CD14-positive monocyte (primary cell): ENCODE measurements around the gene MTTP. TPM values are rescaled to one million over a fixed set of nuclear protein-coding genes. Genes with fewer than 3 reads are reported as not detected.

Source experiments
- DNase-seq, 3 donors: peaks; one replicate each; pipeline ENCODE4 v3.0.0-alpha.2; 2011 to 2022
- H2AFZ ChIP-seq: 2 replicates; pipeline ENCODE4 v1.6.0; 2012; ENCODE audit warnings: mild to moderate bottlenecking, low read depth, low read length, inconsistent platforms; ENCODE audit not compliant: insufficient read depth, poor library complexity, severe bottlenecking
- H3K27ac ChIP-seq, 2 donors: 1 replicate in 1 of 2; 2 replicates in 1 of 2; pipeline ENCODE4 v1.5.1; 2012 to 2013; ENCODE audit warnings: low read length in 2 of 2, control low read depth in 1 of 2, inconsistent platforms in 1 of 2, low read depth in 1 of 2, mild to moderate bottlenecking in 1 of 2
- H3K27me3 ChIP-seq, 2 donors: one replicate each; pipeline versions ENCODE4 v1.6.0 to v1.6.1; 2011 to 2013; ENCODE audit warnings: low read length in 2 of 2; ENCODE audit not compliant: control insufficient read depth in 2 of 2, insufficient read depth in 2 of 2
- H3K36me3 ChIP-seq, 2 donors: replicated peaks in 1 of 2; 1 replicate in 1 of 2; 2 replicates in 1 of 2; pipeline versions ENCODE4 v1.5.1 to v1.6.1; 2012 to 2013; ENCODE audit warnings: low read length in 2 of 2, control low read depth in 1 of 2, inconsistent platforms in 1 of 2, mild to moderate bottlenecking in 1 of 2; ENCODE audit not compliant: insufficient read depth in 2 of 2, control insufficient read depth in 1 of 2
- H3K4me1 ChIP-seq, 2 donors: 1 replicate in 1 of 2; 2 replicates in 1 of 2; pipeline versions ENCODE4 v1.5.1 to v1.6.1; 2012 to 2013; ENCODE audit warnings: low read length in 2 of 2, control low read depth in 1 of 2, inconsistent platforms in 1 of 2, mild to moderate bottlenecking in 1 of 2, moderate library complexity in 1 of 2; ENCODE audit not compliant: insufficient read depth in 2 of 2, control insufficient read depth in 1 of 2
- H3K4me2 ChIP-seq: replicated peaks from 2 replicates; pipeline ENCODE3; 2012; ENCODE audit warnings: low read length, moderate library complexity, mild to moderate bottlenecking; ENCODE audit not compliant: poor library complexity, severe bottlenecking; ENCODE audit errors: extremely low read depth
- H3K4me3 ChIP-seq, 3 experiments: fragments of 200-600 bp in 1 of 3; sonication (generic) in 1 of 3; replicated peaks in 1 of 3; 1 replicate in 2 of 3; 2 replicates in 1 of 3; pipeline ENCODE4 v1.5.1; 2011 to 2013; ENCODE audit warnings: low read length in 3 of 3, mild to moderate bottlenecking in 3 of 3, control low read depth in 2 of 3, low read depth in 2 of 3, inconsistent platforms in 1 of 3, moderate library complexity in 1 of 3
- H3K79me2 ChIP-seq: 2 replicates; pipeline ENCODE4 v1.6.0; 2012; ENCODE audit warnings: mild to moderate bottlenecking, control low read depth, inconsistent platforms, low read length, moderate library complexity; ENCODE audit not compliant: insufficient read depth
- H3K9ac ChIP-seq: 2 replicates; pipeline ENCODE4 v1.6.0; 2017; ENCODE audit warnings: low read length, mild to moderate bottlenecking; ENCODE audit not compliant: insufficient read depth, poor library complexity, severe bottlenecking
- H3K9me3 ChIP-seq, 2 donors: replicated peaks in 1 of 2; 1 replicate in 1 of 2; 2 replicates in 1 of 2; pipeline versions ENCODE4 v1.5.1 to v1.6.1; 2012 to 2013; ENCODE audit warnings: low read length in 2 of 2, control low read depth in 1 of 2; ENCODE audit not compliant: control insufficient read depth in 1 of 2, insufficient read depth in 1 of 2
- H4K20me1 ChIP-seq: 2 replicates; pipeline ENCODE4 v1.6.0; 2012; ENCODE audit warnings: mild to moderate bottlenecking, low read length, control low read depth, moderate library complexity; ENCODE audit not compliant: insufficient read depth
- H3K27ac Mint-ChIP-seq, 7 donors: one replicate each; pipeline ENCODE4 v1.8.0; 2020; ENCODE audit warnings: mild to moderate bottlenecking in 7 of 7, mixed read lengths in 7 of 7, moderate library complexity in 6 of 7, inconsistent platforms in 2 of 7
- H3K27me3 Mint-ChIP-seq, 3 donors: one replicate each; pipeline ENCODE4 v1.8.0; 2021 to 2022; ENCODE audit warnings: low read depth in 3 of 3, mild to moderate bottlenecking in 3 of 3, mixed read lengths in 3 of 3, moderate library complexity in 3 of 3, inconsistent platforms in 1 of 3
- H3K36me3 Mint-ChIP-seq, 2 donors: one replicate each; pipeline ENCODE4 v1.8.0; 2020; ENCODE audit warnings: mixed read lengths in 2 of 2, inconsistent platforms in 1 of 2, mild to moderate bottlenecking in 1 of 2
- H3K4me1 Mint-ChIP-seq: one replicate; pipeline ENCODE4 v1.8.0; 2020; ENCODE audit warnings: mild to moderate bottlenecking, mixed read lengths
- H3K4me3 Mint-ChIP-seq, 2 donors: one replicate each; pipeline ENCODE4 v1.8.0; 2020; ENCODE audit warnings: mild to moderate bottlenecking in 2 of 2, mixed read lengths in 2 of 2, moderate library complexity in 1 of 2
- H3K9me3 Mint-ChIP-seq, 7 donors: one replicate each; pipeline ENCODE4 v1.8.0; 2020 to 2022; ENCODE audit warnings: mixed read lengths in 7 of 7, mild to moderate bottlenecking in 6 of 7, moderate library complexity in 6 of 7, inconsistent platforms in 2 of 7
- CTCF ChIP-seq: fragments of 200-600 bp; IDR thresholded peaks from one replicate; pipeline ENCODE4 v1.8.0; 2022; ENCODE audit warnings: antibody characterized with exemption, mild to moderate bottlenecking
- WGBS: methylation state at CpG from one replicate; pipeline ENCODE4 v1.1.5; 2013; ENCODE audit warnings: missing lambda C conversion rate; ENCODE audit not compliant: insufficient coverage; 5-methylcytosine and 5-hydroxymethylcytosine counted together
- intact Hi-C, 2 donors: fragments of 100-400 bp; cut with micrococcal nuclease; formaldehyde crosslinking; loops; one replicate each; pipeline versions ENCODE4 v1.15.0 to v1.15.1; 2023
- polyA plus RNA-seq, 3 donors: library from polyadenylated mRNA; depleted of rRNA in 1 of 3; unstranded in 2 of 3; stranded (reverse) in 1 of 3; fragments of 300-500 nt in 2 of 3; fragments of >200 nt in 1 of 3; fragmentation: Illumina TruSeq in 2 of 3; gene quantifications; 1 replicate in 2 of 3; 2 replicates in 1 of 3; pipeline ENCODE4 v1.2.3, GENCODE V29; 2012 to 2021

Gene MTTP
- polyA plus RNA-seq, 3 donors: not detected

DNA sequence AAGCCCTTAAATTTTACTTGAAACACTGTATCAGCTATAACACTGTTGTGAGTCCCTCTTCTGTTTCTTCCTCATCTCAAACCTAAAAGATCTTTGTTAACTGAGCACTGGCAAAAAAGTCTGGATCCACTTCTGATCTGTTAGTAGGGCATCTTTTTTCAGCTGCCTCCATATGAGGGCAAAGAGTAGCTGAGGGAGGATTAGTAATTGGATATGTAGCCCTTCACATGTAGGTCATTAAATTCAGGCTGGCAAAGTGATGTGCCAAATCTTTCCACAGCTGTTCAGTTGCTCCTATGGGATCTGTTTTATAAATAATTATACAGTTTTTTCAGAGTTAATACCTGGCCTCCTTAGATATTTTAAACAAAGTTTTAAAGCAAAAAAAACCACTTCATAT lies 9.7 kb upstream of the MTTP start:
- no peak for TF ChIP-seq CTCF
- H3K27me3 ChIP-seq: peaks cover 10 to 25% of the 10 kb centered on the region in 2 donors
- H3K4me1 ChIP-seq: peaks cover 8 to 9% of the 10 kb centered on the region in 2 donors
- H3K36me3 Mint-ChIP-seq: no peaks in the 10 kb centered on the region
- no peak overlapping the region for H3K4me3 ChIP-seq
- peak overlapping the region; percentile 93 for H2AFZ ChIP-seq
- peaks cover 6 to 12% (median 10%) of the 10 kb centered on the region in 3 donors for H3K27me3 Mint-ChIP-seq
- H3K9ac ChIP-seq: no peak overlapping the region
- no peak overlapping the region for H3K27ac ChIP-seq
- H3K9me3 ChIP-seq: no peaks in the 10 kb centered on the region
- intact Hi-C loops: loop anchor here (5.0 kb wide), 6 partner anchors 242 to 1418 kb away; partner anchors contain the start of genes LAMTOR3 (in 2 of the 2), DAPP1 (in 1 of the 2), DNAJB14 (in 1 of the 2) and H2AZ1 (in 1 of the 2)
- H3K4me2 ChIP-seq: no peak overlapping the region
- H3K27ac Mint-ChIP-seq: no peak overlapping the region
- peaks cover 0 to 3% (median 0%) of the 10 kb centered on the region in 7 donors for H3K9me3 Mint-ChIP-seq
- no peaks in the 10 kb centered on the region for H3K79me2 ChIP-seq
- H3K36me3 ChIP-seq: no peaks in the 10 kb centered on the region
- peaks cover 6% of the 10 kb centered on the region for H3K4me1 Mint-ChIP-seq
- H3K4me3 Mint-ChIP-seq: no peak overlapping the region
- no peaks in the 10 kb centered on the region for H4K20me1 ChIP-seq
- DNase-seq: no peak

- peaks cover 14 to 23% (median 18%) of the 10 kb centered on the region in 3 donors for H3K27me3 Mint-ChIP-seq
- Histone ChIP-seq H3K27ac (no peak overlapping the region), H3K4me1 (peaks cover 0 to 4% of the 10 kb centered on the region in 2 donors), H3K9ac (no peak overlapping the region), H4K20me1 (no peaks in the 10 kb centered on the region), H3K36me3 (no peaks in the 10 kb centered on the region), H2AFZ (no peak overlapping the region), H3K4me3 (no peak overlapping the region), H3K27me3 (peaks cover 16 to 37% of the 10 kb centered on the region in 2 donors), H3K4me2 (no peak overlapping the region), H3K79me2 (no peaks in the 10 kb centered on the region), H3K9me3 (no peaks in the 10 kb centered on the region)
- no peak overlapping the region for H3K4me3 Mint-ChIP-seq
- no peaks in the 10 kb centered on the region for H3K9me3 Mint-ChIP-seq
- no CpG with 5 or more reads among the region's 1 CpG for WGBS
- H3K4me1 Mint-ChIP-seq: peaks cover 6% of the 10 kb centered on the region
- no peaks in the 10 kb centered on the region for H3K36me3 Mint-ChIP-seq
- DNase-seq: no peak
- TF ChIP-seq CTCF: no peak
- no peak overlapping the region for H3K27ac Mint-ChIP-seq
- intact Hi-C loops: no loop called here
Measured at GRCh38 chr4:99571883-99572282, 2.7 kb upstream of the MTTP start.
